GM12878 (cell line): ENCODE data around the gene EHBP1. TPM values are rescaled to one million over a fixed set of nuclear protein-coding genes. Genes with fewer than 3 reads are reported as not detected.

ENCODE experiments used
- ATAC-seq: fragments of 200-7000 bp; cut with Tn5 transposase; 3 replicates; pipeline ENCODE4 v1.9.1; 2020; ENCODE audit warnings: mild to moderate bottlenecking, moderate library complexity
- BruUV-seq: library from RNA; stranded (reverse); fragments of 400-500 nt; replicated peaks from 2 replicates; lab custom pipeline; 2021; lab: Mats Ljungman, UMichigan
- CTCF ChIA-PET: fragments of 300-600 bp; sonication (Branson Sonifier 250); formaldehyde crosslinking; extraction: SDS; loops from one replicate; lab custom pipeline; 2021; ENCODE audit warnings: inconsistent platforms; lab: Yijun Ruan, JAX
- POLR2A ChIA-PET: fragments of 350-600 bp; formaldehyde crosslinking; extraction: SDS; loops from one replicate; lab custom pipeline; 2021; ENCODE audit warnings: inconsistent platforms; lab: Charles Lee
- RAD21 ChIA-PET: fragments of 300-600 bp; sonication (Branson Sonifier 250); formaldehyde crosslinking; loops from one replicate; lab custom pipeline; 2023; ENCODE audit warnings: antibody characterized with exemption; ENCODE audit not compliant: unreplicated experiment; lab: Charles Lee
- SMC1A ChIA-PET: fragments of 300-600 bp; sonication (Branson Sonifier 250); formaldehyde crosslinking; loops from one replicate; lab custom pipeline; 2023; ENCODE audit not compliant: unreplicated experiment, uncharacterized antibody; lab: Charles Lee
- DNase-seq: peaks from one replicate; pipeline ENCODE4 v3.0.0-alpha.2; 2011; ENCODE audit warnings: low read depth, low spot score
- FAIRE-seq: peaks from 3 replicates; lab custom pipeline; 2011; peaks lifted over from hg19 to GRCh38; lab: Jason Lieb, UNC
- H2AFZ ChIP-seq: 2 replicates; pipeline ENCODE4 v1.6.0; 2011; ENCODE audit warnings: low read depth, low read length, control low read depth; ENCODE audit not compliant: control insufficient read depth
- H3K27ac ChIP-seq: 2 replicates; pipeline ENCODE4 v1.5.1; 2011; ENCODE audit warnings: control low read depth; ENCODE audit not compliant: control insufficient read depth, insufficient read depth
- H3K27me3 ChIP-seq, 2 experiments: replicated peaks in 1 of 2; 2 replicates each; pipeline versions ENCODE4 v1.6.0 to v1.6.1; 2011; ENCODE audit warnings: low read length in 1 of 2; ENCODE audit not compliant: control insufficient read depth in 2 of 2, insufficient read depth in 2 of 2
- H3K36me3 ChIP-seq, 2 experiments: 2 replicates each; pipeline ENCODE4 v1.5.1; 2011; ENCODE audit warnings: low read length in 1 of 2; ENCODE audit not compliant: control insufficient read depth in 2 of 2, insufficient read depth in 2 of 2
- H3K4me1 ChIP-seq: 2 replicates; pipeline ENCODE4 v1.6.1; 2011; ENCODE audit warnings: mild to moderate bottlenecking, low read length, moderate library complexity, mixed read lengths; ENCODE audit not compliant: control insufficient read depth, insufficient read depth
- H3K4me2 ChIP-seq: 2 replicates; pipeline ENCODE4 v1.6.0; 2011; ENCODE audit warnings: control low read depth; ENCODE audit not compliant: control insufficient read depth, insufficient read depth
- H3K4me3 ChIP-seq: fragments of 200-600 bp; sonication (generic); 2 replicates; pipeline ENCODE4 v1.5.1; 2016
- H3K79me2 ChIP-seq: 2 replicates; pipeline ENCODE4 v1.6.0; 2011; ENCODE audit warnings: low read length; ENCODE audit not compliant: control insufficient read depth, insufficient read depth
- H3K9ac ChIP-seq: 2 replicates; pipeline ENCODE4 v1.8.0; 2011; ENCODE audit warnings: low read length, control low read depth, mixed read lengths; ENCODE audit not compliant: control insufficient read depth, insufficient read depth
- H3K9me3 ChIP-seq: replicated peaks from 3 replicates; pipeline ENCODE4 v1.5.1; 2011; ENCODE audit warnings: mild to moderate bottlenecking, low read length; ENCODE audit not compliant: control insufficient read depth, insufficient read depth
- H4K20me1 ChIP-seq: 2 replicates; pipeline ENCODE4 v1.6.0; 2011; ENCODE audit not compliant: control insufficient read depth, insufficient read depth
- NFXL1 ChIP-seq: fragments of 450-650 bp; IDR thresholded peaks from 2 replicates; pipeline ENCODE4 v1.6.1; 2017; ENCODE audit warnings: antibody characterized with exemption, mild to moderate bottlenecking, borderline replicate concordance
- SMARCA5 ChIP-seq: fragments of 450-650 bp; IDR thresholded peaks from 2 replicates; pipeline ENCODE4 v1.6.1; 2017; ENCODE audit warnings: mild to moderate bottlenecking
- WGBS: methylation state at CpG from one replicate; pipeline ENCODE4 v1.1.6; 2016; ENCODE audit warnings: low lambda C conversion rate; ENCODE audit not compliant: insufficient replicate concordance, insufficient coverage; ENCODE audit errors: missing lambda C conversion rate; 5-methylcytosine and 5-hydroxymethylcytosine counted together
- in situ Hi-C: fragments of 300-500 bp; cut with MboI; formaldehyde crosslinking; loops from 9 replicates; pipeline ENCODE4 v1.14.3; 2018; ENCODE audit warnings: mixed read lengths
- intact Hi-C: fragments of 100-400 bp; cut with micrococcal nuclease; formaldehyde crosslinking; loops from one replicate; pipeline ENCODE4 v1.14.2; 2022; ENCODE audit not compliant: unreplicated experiment
- polyA plus RNA-seq, 11 experiments: library from polyadenylated mRNA; depleted of rRNA in 4 of 11; unstranded in 6 of 11; stranded (reverse) in 5 of 11; fragments of >200 nt; fragmentation: Nextera tagmentation in 4 of 11; fragmentation: Illumina TruSeq in 1 of 11; extraction: Ambion mirVana in 4 of 11; extraction: Trizol in 1 of 11; gene quantifications; 1 replicate in 1 of 11; 2 replicates in 10 of 11; pipeline versions ENCODE4 v1.2.1 to v1.2.3, GENCODE V29; 2011 to 2016; ENCODE audit warnings: inconsistent platforms in 2 of 11, missing spikeins in 2 of 11, low read depth in 1 of 11
- total RNA-seq, 4 experiments: library from RNA; depleted of rRNA in 3 of 4; stranded (reverse); fragments of >200 nt in 3 of 4; fragmentation: Illumina TruSeq in 1 of 4; extraction: Trizol in 1 of 4; gene quantifications; 2 replicates each; pipeline versions ENCODE4 v1.2.1 to v1.2.3, GENCODE V29; 2013 to 2021

Gene EHBP1
- total and polyA plus RNA-seq, 10 of the 15 experiments (the other 5 are each of a cell fraction or from before 2014, with no cell fraction given) = 5.7 to 26.1 (median 13.6) TPM

DNA sequence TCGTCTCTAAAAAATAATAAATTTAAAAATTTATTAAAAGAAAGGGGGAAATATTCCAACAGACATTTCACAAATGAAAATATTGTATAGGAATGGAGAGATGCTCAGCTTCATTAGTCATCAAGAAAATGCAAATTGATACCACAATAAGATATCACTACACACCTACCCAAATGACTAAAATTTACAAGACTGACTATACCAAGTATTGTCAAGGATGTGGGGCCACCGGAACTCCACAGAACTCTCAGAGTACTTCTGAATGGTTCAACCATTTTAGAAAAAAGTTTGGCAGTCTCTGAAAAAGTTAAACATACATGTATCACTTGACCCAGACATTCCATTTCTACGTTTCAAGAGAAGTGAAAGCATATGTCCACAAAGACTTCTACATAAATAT lies 163.4 kb downstream of the EHBP1 start:
- Histone ChIP-seq H3K79me2 (no peaks in the 10 kb centered on the region), H3K27me3 (no peaks in the 10 kb centered on the region), H3K4me3 (no peak overlapping the region), H4K20me1 (no peaks in the 10 kb centered on the region), H3K27ac (no peak overlapping the region), H3K9me3 (peaks cover 5% of the 10 kb centered on the region; the same call in 2 of the 3 replicates), H3K4me2 (no peak overlapping the region), H3K36me3 (peaks cover 0 to 4% of the 10 kb centered on the region in 2 experiments; a peak in 1 of 4 replicates), H3K9ac (no peak overlapping the region), H3K4me1 (no peaks in the 10 kb centered on the region), H2AFZ (no peak overlapping the region)
- ChIA-PET SMC1A (interaction anchor here (0.9 kb wide), 1 partner anchor 12 kb away, joined by 4 read pairs; no protein-coding TSS in a partner anchor), POLR2A (no interaction called here), RAD21 (no interaction called here), CTCF (no interaction called here)
- BruUV-seq = no TSS peak
- ATAC-seq = no peak
- no peak for TF ChIP-seq SMARCA5
- no peak for DNase-seq
- in situ Hi-C loops (no loop called here), intact Hi-C loops (no loop called here)
- FAIRE-seq = no peak
- WGBS = 72% methylated on average over 3 of the region's 3 CpGs

DNA sequence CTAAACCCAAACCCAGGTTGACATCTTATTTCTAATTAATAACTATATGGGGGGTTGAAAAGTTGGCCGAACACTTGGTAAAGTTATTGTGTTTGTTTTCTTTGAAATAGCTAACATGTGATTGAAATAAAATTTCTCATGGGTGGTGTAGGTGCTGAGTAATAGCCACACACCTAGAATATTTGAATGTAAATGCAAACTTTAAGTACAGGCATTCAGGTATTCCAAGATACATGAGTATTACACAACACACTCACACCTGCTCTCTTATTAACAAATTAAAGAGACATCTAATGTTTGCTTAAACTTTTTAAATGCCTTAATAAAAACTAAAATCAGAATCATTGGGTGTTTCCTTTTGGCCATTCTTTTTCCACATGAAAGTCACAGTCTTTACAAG lies 165.5 kb downstream of the EHBP1 start:
- POLR2A ChIA-PET = no interaction called here
- in situ Hi-C loops = no loop called here
- 100% methylated on average over 1 of the region's 1 CpG for WGBS
- Histone ChIP-seq H3K27me3 (no peaks in the 10 kb centered on the region), H3K4me2 (no peak overlapping the region), H3K27ac (no peak overlapping the region), H3K9me3 (peaks cover 5% of the 10 kb centered on the region; the same call in 2 of the 3 replicates), H3K36me3 (peaks cover 3 to 4% of the 10 kb centered on the region in 2 experiments; a peak in 2 of 4 replicates), H2AFZ (no peak overlapping the region), H4K20me1 (no peaks in the 10 kb centered on the region), H3K9ac (no peak overlapping the region), H3K4me3 (no peak overlapping the region), H3K79me2 (no peaks in the 10 kb centered on the region), H3K4me1 (no peaks in the 10 kb centered on the region)
- DNase-seq (no peak), ATAC-seq (no peak), FAIRE-seq (peak; percentile 41)
- intact Hi-C loops = no loop called here
- SMC1A ChIA-PET = interaction anchor here (1.5 kb wide), 1 partner anchor 27 kb away, joined by 3 read pairs; no protein-coding TSS in a partner anchor
- RAD21 ChIA-PET = no interaction called here
- CTCF ChIA-PET = no interaction called here
- TF ChIP-seq NFXL1 = no peak
- no TSS peak for BruUV-seq
